ENCODE measurements around the gene PPP2R2C.

Gene PPP2R2C

GRCh38 chr4:6473264-6474052, 1.0 kb upstream of the PPP2R2C start:
- Histone ChIP-seq H3K4me1 (ENCODE audit: control insufficient read depth, insufficient read depth, low read length) (peaks cover 5% of the 10 kb centered on the region), H3K36me3 (ENCODE audit: insufficient read depth, low read length) (no peaks in the 10 kb centered on the region), H3K9ac (ENCODE audit: low read depth, low read length) (no peak overlapping the region), H3K4me3 (ENCODE audit: low read length) (no peak overlapping the region), H3K9me3 (replicated peaks; ENCODE audit: low read length) (no peaks in the 10 kb centered on the region), H3K27me3 (ENCODE audit: control insufficient read depth, insufficient read depth, low read length) (peaks cover 46% of the 10 kb centered on the region), H3K4me2 (ENCODE audit: low read length) (no peak overlapping the region)

DNA sequence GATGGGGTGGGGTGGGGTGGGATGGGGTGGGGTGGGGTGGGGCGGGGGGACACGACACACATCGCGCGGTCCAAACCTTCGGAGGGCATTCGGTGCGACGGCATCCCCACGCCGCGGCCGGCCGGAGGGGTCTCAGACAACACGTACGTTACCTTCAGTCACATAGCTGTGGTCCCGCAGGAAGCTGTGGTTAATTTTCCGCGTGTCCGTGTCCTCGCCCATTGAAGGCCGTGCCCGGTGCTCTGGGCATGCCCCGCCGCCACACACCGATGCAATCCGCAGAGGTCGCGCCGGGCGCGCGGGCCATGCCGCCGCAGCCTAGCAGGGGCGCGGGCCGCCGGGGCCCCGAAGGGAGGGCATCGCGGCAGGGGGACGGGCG, 417 bp downstream of the PPP2R2C start:
- no peak overlapping the region for H3K4me3 ChIP-seq (ENCODE audit: low read length)
- H3K36me3 ChIP-seq (ENCODE audit: insufficient read depth, low read length), result no peaks in the 10 kb centered on the region
- H3K4me1 ChIP-seq (ENCODE audit: control insufficient read depth, insufficient read depth, low read length), result peaks cover 5% of the 10 kb centered on the region
- H3K4me2 ChIP-seq (ENCODE audit: low read length), result no peak overlapping the region
- H3K9me3 ChIP-seq (replicated peaks; ENCODE audit: low read length), result no peaks in the 10 kb centered on the region
- no peak overlapping the region for H3K9ac ChIP-seq (ENCODE audit: low read depth, low read length)
- H3K27me3 ChIP-seq (ENCODE audit: control insufficient read depth, insufficient read depth, low read length), result peaks cover 55% of the 10 kb centered on the region

DNA sequence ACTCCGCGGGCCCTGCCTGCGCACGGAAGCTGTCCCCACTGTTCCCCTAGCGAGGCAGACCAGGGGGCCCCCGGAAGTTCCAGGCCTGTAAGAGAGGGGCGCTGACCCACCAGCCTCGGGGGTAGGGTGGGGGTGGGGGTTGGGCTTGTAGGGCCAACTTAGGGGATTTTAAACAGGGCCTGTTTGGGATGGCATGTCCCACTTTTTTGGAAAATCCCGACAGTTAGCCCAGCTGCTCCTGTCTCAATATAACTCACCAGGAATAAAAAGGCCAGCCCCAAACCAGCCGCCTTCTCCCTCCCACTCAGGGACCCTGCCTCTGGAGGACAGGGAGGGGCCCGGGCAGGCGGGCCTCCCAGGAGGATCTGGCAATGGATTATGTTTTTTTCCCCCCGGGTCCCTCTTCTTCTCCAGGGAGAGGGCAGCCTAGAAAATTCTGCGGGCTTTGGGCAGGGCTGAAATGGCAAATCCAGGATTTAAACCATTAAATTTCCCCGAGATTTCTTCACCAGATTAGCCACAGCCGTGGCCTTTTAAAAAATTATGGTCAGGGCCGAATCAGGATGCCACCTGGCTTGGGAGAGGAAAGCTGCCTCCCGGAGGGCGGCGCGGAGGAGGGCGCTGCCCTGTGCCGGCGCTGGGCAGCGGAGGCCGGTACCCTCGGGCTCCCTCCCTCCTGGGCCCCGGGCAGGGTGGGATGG, 957 bp downstream of the PPP2R2C start:
- peak overlapping the region; percentile 69 for H3K4me3 ChIP-seq (ENCODE audit: low read length)
- no peaks in the 10 kb centered on the region for H3K36me3 ChIP-seq (ENCODE audit: insufficient read depth, low read length)
- no peaks in the 10 kb centered on the region for H3K9me3 ChIP-seq (replicated peaks; ENCODE audit: low read length)
- peak overlapping the region; percentile 59 for H3K9ac ChIP-seq (ENCODE audit: low read depth, low read length)
- H3K4me2 ChIP-seq (ENCODE audit: low read length), result peak overlapping the region; percentile 88
- H3K27me3 ChIP-seq (ENCODE audit: control insufficient read depth, insufficient read depth, low read length), result peaks cover 57% of the 10 kb centered on the region
- H3K4me1 ChIP-seq (ENCODE audit: control insufficient read depth, insufficient read depth, low read length), result peaks cover 5% of the 10 kb centered on the region

DNA sequence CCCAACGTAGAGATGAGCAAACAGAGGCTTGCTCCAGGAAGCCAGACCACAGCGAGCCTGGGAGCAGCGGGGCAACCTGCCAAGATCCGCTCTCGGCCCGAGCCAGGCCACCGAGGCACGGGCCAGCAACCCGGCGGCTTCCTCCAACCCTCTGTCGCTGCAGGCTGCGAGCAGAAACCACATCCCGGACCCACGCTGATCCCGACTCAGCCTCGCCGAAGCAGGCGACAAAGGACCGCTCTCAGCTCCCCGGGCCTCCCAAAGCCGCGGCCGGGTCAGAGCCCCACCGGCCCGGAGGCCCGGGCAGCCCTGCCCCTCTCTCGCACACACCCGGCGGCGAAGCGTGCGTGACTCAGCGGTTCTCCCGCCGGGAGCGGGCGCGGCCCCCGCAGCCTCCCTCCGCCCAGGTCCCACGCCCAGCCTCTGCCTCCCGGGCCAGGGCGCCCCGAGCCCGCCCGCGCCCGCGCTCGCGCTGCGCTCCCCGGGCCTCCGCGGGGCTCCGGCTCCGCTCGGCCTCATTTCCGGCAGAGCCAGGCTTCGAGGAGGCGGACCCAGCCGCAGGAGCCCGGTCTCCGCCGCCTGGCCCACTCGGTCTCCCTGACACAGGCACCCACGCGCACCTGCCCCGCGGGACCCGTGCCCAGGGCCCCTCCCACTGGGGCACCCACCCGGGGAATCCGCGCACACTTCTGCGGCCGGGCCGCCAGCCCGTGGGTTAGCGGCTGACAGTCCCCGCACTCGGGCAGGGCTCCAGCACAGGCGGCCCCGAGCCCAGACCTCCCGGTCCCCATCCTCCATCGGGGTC, 1.7 kb downstream of the PPP2R2C start:
- H3K9me3 ChIP-seq (replicated peaks; ENCODE audit: low read length), result no peaks in the 10 kb centered on the region
- H3K4me3 ChIP-seq (ENCODE audit: low read length), result peak overlapping the region; percentile 69
- H3K36me3 ChIP-seq (ENCODE audit: insufficient read depth, low read length), result no peaks in the 10 kb centered on the region
- H3K4me1 ChIP-seq (ENCODE audit: control insufficient read depth, insufficient read depth, low read length), result peaks cover 5% of the 10 kb centered on the region
- peak overlapping the region; percentile 88 for H3K4me2 ChIP-seq (ENCODE audit: low read length)
- H3K27me3 ChIP-seq (ENCODE audit: control insufficient read depth, insufficient read depth, low read length), result peaks cover 65% of the 10 kb centered on the region
- H3K9ac ChIP-seq (ENCODE audit: low read depth, low read length), result peak overlapping the region; percentile 59

GRCh38 chr4:6469898-6470501, 2.4 kb downstream of the PPP2R2C start:
- Histone ChIP-seq H3K9me3 (replicated peaks; ENCODE audit: low read length) (no peaks in the 10 kb centered on the region), H3K4me1 (ENCODE audit: control insufficient read depth, insufficient read depth, low read length) (peaks cover 5% of the 10 kb centered on the region), H3K27me3 (ENCODE audit: control insufficient read depth, insufficient read depth, low read length) (peaks cover 65% of the 10 kb centered on the region), H3K9ac (ENCODE audit: low read depth, low read length) (peak overlapping the region; percentile 59), H3K4me3 (ENCODE audit: low read length) (peak overlapping the region; percentile 69), H3K4me2 (ENCODE audit: low read length) (peak overlapping the region; percentile 88), H3K36me3 (ENCODE audit: insufficient read depth, low read length) (no peaks in the 10 kb centered on the region)

DNA sequence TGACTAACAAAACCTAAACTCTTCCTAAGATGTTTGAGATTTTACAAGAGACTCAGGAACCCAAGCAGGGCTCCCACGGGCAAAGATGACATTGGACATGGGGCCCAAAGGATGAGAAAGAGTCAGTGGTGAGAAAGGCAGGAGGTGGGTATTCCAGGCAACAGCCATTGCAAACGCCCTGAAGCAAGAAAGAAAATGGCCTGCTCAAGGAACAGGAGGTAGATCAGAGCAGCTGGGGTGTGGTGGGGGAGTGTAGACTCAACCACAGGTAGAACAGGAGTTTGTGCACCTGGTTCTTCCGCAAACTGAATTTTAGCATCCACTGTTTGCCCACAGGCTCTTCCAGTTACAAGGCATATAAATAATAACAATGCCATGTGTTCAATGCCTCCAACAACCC, 3.3 kb downstream of the PPP2R2C start:
- Histone ChIP-seq H3K9me3 (replicated peaks; ENCODE audit: low read length) (no peaks in the 10 kb centered on the region), H3K27me3 (ENCODE audit: control insufficient read depth, insufficient read depth, low read length) (peaks cover 65% of the 10 kb centered on the region), H3K4me2 (ENCODE audit: low read length) (no peak overlapping the region), H3K36me3 (ENCODE audit: insufficient read depth, low read length) (no peaks in the 10 kb centered on the region), H3K9ac (ENCODE audit: low read depth, low read length) (no peak overlapping the region), H3K4me1 (ENCODE audit: control insufficient read depth, insufficient read depth, low read length) (peaks cover 5% of the 10 kb centered on the region), H3K4me3 (ENCODE audit: low read length) (no peak overlapping the region)

- Histone ChIP-seq H3K9ac (ENCODE audit: low read depth, low read length) (no peak overlapping the region), H3K27me3 (ENCODE audit: control insufficient read depth, insufficient read depth, low read length) (peaks cover 62% of the 10 kb centered on the region), H3K4me1 (ENCODE audit: control insufficient read depth, insufficient read depth, low read length) (peaks cover 5% of the 10 kb centered on the region), H3K4me3 (ENCODE audit: low read length) (no peak overlapping the region), H3K9me3 (replicated peaks; ENCODE audit: low read length) (no peaks in the 10 kb centered on the region), H3K36me3 (ENCODE audit: insufficient read depth, low read length) (no peaks in the 10 kb centered on the region), H3K4me2 (ENCODE audit: low read length) (no peak overlapping the region)
These were observed 4.0 kb downstream of the PPP2R2C start for GRCh38 chr4:6468376-6468775.

DNA sequence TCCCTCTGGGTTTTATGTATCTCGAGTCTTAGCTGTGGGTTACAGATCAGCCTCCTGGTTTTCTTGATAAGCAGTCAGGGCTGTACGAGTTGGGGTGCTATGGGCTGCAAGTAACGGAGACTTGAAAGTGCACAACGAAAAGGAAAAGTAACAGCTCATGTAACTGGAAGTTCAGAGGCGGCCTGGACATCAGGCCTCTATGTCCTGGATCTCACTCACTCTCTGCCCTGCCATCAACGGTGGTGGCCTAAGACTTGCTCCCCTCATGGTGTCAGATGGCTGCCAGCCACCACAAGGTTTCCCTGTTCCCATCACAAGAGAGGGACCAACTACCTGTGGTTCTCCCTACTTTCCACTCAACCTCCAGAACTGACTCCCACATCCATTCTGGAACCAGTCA, 4.8 kb downstream of the PPP2R2C start:
- H3K4me1 ChIP-seq (ENCODE audit: control insufficient read depth, insufficient read depth, low read length), result peaks cover 5% of the 10 kb centered on the region
- H3K4me2 ChIP-seq (ENCODE audit: low read length), result no peak overlapping the region
- H3K9me3 ChIP-seq (replicated peaks; ENCODE audit: low read length), result no peaks in the 10 kb centered on the region
- no peaks in the 10 kb centered on the region for H3K36me3 ChIP-seq (ENCODE audit: insufficient read depth, low read length)
- H3K9ac ChIP-seq (ENCODE audit: low read depth, low read length), result no peak overlapping the region
- H3K4me3 ChIP-seq (ENCODE audit: low read length), result no peak overlapping the region
- peaks cover 54% of the 10 kb centered on the region for H3K27me3 ChIP-seq (ENCODE audit: control insufficient read depth, insufficient read depth, low read length)

- Histone ChIP-seq H3K4me3 (ENCODE audit: low read length) (no peak overlapping the region), H3K4me2 (ENCODE audit: low read length) (no peak overlapping the region), H3K9ac (ENCODE audit: low read depth, low read length) (no peak overlapping the region), H3K9me3 (replicated peaks; ENCODE audit: low read length) (no peaks in the 10 kb centered on the region), H3K36me3 (ENCODE audit: insufficient read depth, low read length) (no peaks in the 10 kb centered on the region), H3K4me1 (ENCODE audit: control insufficient read depth, insufficient read depth, low read length) (peaks cover 5% of the 10 kb centered on the region), H3K27me3 (ENCODE audit: control insufficient read depth, insufficient read depth, low read length) (peaks cover 53% of the 10 kb centered on the region)
These were observed 5.5 kb downstream of the PPP2R2C start for GRCh38 chr4:6466756-6467381.

- no peak overlapping the region for H3K4me3 ChIP-seq (ENCODE audit: low read length)
- no peaks in the 10 kb centered on the region for H3K36me3 ChIP-seq (ENCODE audit: insufficient read depth, low read length)
- H3K9ac ChIP-seq (ENCODE audit: low read depth, low read length), result no peak overlapping the region
- no peak overlapping the region for H3K4me2 ChIP-seq (ENCODE audit: low read length)
- peaks cover 5% of the 10 kb centered on the region for H3K4me1 ChIP-seq (ENCODE audit: control insufficient read depth, insufficient read depth, low read length)
- H3K27me3 ChIP-seq (ENCODE audit: control insufficient read depth, insufficient read depth, low read length), result peaks cover 45% of the 10 kb centered on the region
- H3K9me3 ChIP-seq (replicated peaks; ENCODE audit: low read length), result no peaks in the 10 kb centered on the region
These were observed 6.5 kb downstream of the PPP2R2C start for GRCh38 chr4:6465955-6466354.

All from skeletal muscle satellite cell (primary cell).